Activated naive CD8-positive, alpha-beta T cell treated with anti-CD3 and anti-CD28 coated beads, Interleukin-2, amount 50 U/mL, for 24 hours (primary cell): ENCODE results near the gene COL1A2.

ENCODE experiments used
- ATAC-seq: fragments of 150-1000 bp; cut with Tn5 transposase; one replicate; pipeline ENCODE4 v1.10.0; 2021
- DNase-seq: peaks from one replicate; pipeline ENCODE4 v3.0.0; 2021
- H3K27ac Mint-ChIP-seq: one replicate; pipeline ENCODE4 v1.8.0; 2021; ENCODE audit warnings: mild to moderate bottlenecking, mixed read lengths
- H3K27me3 Mint-ChIP-seq: one replicate; pipeline ENCODE4 v1.8.0; 2021; ENCODE audit warnings: mixed read lengths
- H3K36me3 Mint-ChIP-seq: one replicate; pipeline ENCODE4 v1.8.0; 2021; ENCODE audit warnings: low read depth, mixed read lengths
- H3K4me1 Mint-ChIP-seq: one replicate; pipeline ENCODE4 v1.8.0; 2021; ENCODE audit warnings: mixed read lengths
- H3K4me3 Mint-ChIP-seq: one replicate; pipeline ENCODE4 v1.8.0; 2021; ENCODE audit warnings: mild to moderate bottlenecking, moderate library complexity, mixed read lengths
- H3K9me3 Mint-ChIP-seq: one replicate; pipeline ENCODE4 v1.8.0; 2021; ENCODE audit warnings: mixed read lengths

The COL1A2 gene

GRCh38 chr7:94429153-94429552 is 34.5 kb downstream of the COL1A2 start:
- Mint-ChIP-seq H3K36me3 (no peaks in the 10 kb centered on the region), H3K27ac (no peak overlapping the region), H3K9me3 (no peaks in the 10 kb centered on the region), H3K27me3 (no peaks in the 10 kb centered on the region), H3K4me3 (no peak overlapping the region), H3K4me1 (no peaks in the 10 kb centered on the region)
- DNase-seq (no peak), ATAC-seq (no peak)

DNA sequence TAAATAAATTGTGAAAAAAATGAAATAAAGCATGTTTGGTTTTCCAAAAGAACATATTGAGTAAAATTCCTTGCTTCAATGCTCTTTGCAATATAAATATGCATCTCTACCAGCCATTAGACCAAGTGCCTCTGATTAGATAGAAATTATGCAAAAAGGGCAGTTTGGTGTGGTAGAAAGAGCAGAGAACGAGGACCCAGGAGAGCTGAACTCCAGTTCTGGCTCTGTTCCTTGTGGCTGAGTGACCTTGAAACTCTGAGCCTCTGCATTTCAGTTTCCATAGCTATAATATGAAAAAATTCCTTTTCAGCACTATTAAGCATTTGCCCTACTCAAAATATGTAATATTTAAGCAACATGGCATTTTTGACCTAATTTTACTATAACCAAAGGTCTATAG is 36.5 kb downstream of the COL1A2 start:
- Mint-ChIP-seq H3K4me1 (no peaks in the 10 kb centered on the region), H3K27ac (no peak overlapping the region), H3K36me3 (no peaks in the 10 kb centered on the region), H3K4me3 (no peak overlapping the region), H3K9me3 (no peaks in the 10 kb centered on the region), H3K27me3 (peaks cover 9% of the 10 kb centered on the region)
- no peak for DNase-seq
- no peak for ATAC-seq

- no peak for ATAC-seq
- Mint-ChIP-seq H3K27me3 (peaks cover 14% of the 10 kb centered on the region), H3K9me3 (no peaks in the 10 kb centered on the region), H3K4me3 (no peak overlapping the region), H3K4me1 (no peaks in the 10 kb centered on the region), H3K36me3 (no peaks in the 10 kb centered on the region), H3K27ac (no peak overlapping the region)
- DNase-seq, result no peak
Observed at GRCh38 chr7:94431619-94432280, 37.1 kb downstream of the COL1A2 start.

DNA sequence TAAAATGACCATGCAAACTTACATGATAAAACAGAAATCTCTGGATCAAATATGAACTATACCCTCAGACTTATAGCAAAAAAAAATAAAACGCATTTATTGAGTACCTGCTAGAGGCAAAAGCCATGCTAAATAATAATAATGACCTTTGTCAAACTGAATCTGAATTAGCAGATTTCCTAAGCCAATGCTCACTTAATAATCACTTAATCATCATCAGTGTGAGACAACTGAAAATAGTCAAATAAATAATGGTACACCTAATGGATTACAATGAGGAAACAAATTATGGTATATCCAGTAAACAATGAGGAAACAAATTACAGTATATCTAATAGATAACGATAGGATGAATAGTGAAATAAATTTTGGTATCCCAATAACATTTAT is 37.6 kb downstream of the COL1A2 start:
- ATAC-seq, result no peak
- no peak for DNase-seq
- Mint-ChIP-seq H3K27ac (no peak overlapping the region), H3K4me3 (no peak overlapping the region), H3K27me3 (peaks cover 15% of the 10 kb centered on the region), H3K36me3 (no peaks in the 10 kb centered on the region), H3K4me1 (no peaks in the 10 kb centered on the region), H3K9me3 (no peaks in the 10 kb centered on the region)

- Mint-ChIP-seq H3K4me1 (no peaks in the 10 kb centered on the region), H3K4me3 (no peak overlapping the region), H3K27me3 (peaks cover 16% of the 10 kb centered on the region), H3K9me3 (no peaks in the 10 kb centered on the region), H3K36me3 (no peaks in the 10 kb centered on the region), H3K27ac (no peak overlapping the region)
- ATAC-seq (no peak), DNase-seq (no peak)
Observed at GRCh38 chr7:94432817-94433216, 38.1 kb downstream of the COL1A2 start.

- H3K27ac Mint-ChIP-seq, result no peak overlapping the region
- H3K4me1 Mint-ChIP-seq, result no peaks in the 10 kb centered on the region
- H3K36me3 Mint-ChIP-seq, result no peaks in the 10 kb centered on the region
- DNase-seq (no peak), ATAC-seq (no peak)
- peaks cover 20% of the 10 kb centered on the region for H3K27me3 Mint-ChIP-seq
- no peaks in the 10 kb centered on the region for H3K9me3 Mint-ChIP-seq
- no peak overlapping the region for H3K4me3 Mint-ChIP-seq
Observed at GRCh38 chr7:94433224-94433623, 38.5 kb downstream of the COL1A2 start.

- Mint-ChIP-seq H3K27ac (no peak overlapping the region), H3K27me3 (peaks cover 24% of the 10 kb centered on the region), H3K4me3 (no peak overlapping the region), H3K9me3 (no peaks in the 10 kb centered on the region), H3K36me3 (no peaks in the 10 kb centered on the region), H3K4me1 (no peaks in the 10 kb centered on the region)
- ATAC-seq (no peak), DNase-seq (no peak)
Observed at GRCh38 chr7:94434042-94434441, 39.3 kb downstream of the COL1A2 start.

DNA sequence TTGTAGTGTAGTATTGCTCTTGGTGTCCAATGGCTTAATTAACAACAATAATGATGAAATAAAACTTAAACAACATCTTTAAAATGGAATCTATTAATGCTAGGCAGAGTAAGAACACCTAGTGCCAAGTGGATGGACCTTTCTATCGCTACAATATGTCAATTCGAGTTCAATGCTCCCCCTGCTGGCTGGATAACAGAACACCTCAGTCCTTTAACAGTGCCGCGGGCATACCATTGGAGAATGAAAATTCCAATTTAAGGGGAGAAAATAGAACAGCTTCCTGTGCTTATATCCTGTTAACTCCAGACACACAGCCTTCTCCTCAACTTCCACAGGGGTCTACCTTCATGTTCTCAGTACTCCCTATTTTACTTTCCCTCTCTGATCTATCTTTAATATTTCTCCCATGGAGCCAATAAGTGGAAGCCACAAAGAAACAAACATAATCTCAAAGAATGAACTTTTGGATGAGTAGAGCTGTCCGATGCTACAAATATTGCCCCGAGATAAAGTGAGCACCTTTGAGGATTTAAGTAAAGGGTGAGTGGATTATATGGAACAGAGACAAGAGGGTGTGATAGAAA is 41.4 kb downstream of the COL1A2 start:
- no peak overlapping the region for H3K27ac Mint-ChIP-seq
- no peaks in the 10 kb centered on the region for H3K36me3 Mint-ChIP-seq
- peaks cover 28% of the 10 kb centered on the region for H3K27me3 Mint-ChIP-seq
- H3K4me1 Mint-ChIP-seq, result no peaks in the 10 kb centered on the region
- peak; percentile 56 for DNase-seq
- no peaks in the 10 kb centered on the region for H3K9me3 Mint-ChIP-seq
- ATAC-seq, result peak; percentile 46
- no peak overlapping the region for H3K4me3 Mint-ChIP-seq

DNA sequence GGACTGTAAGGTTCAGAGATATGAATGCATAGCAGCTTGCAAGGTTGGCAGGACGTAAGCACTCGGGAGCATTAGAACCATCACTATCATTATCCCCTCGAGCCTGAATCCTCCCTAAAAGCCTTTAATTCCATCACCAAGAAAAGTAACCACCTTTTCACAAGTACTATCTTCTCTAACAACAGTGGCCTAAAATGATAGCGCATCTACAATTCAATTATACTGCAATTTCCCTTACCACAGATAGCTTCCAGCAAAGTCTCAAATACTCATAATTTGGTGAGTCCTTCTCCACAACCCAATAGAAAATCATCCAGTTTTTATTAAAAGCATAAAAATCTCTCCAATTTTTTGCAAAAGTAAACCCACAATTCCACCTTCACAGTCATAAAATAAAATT is 42.0 kb downstream of the COL1A2 start:
- H3K9me3 Mint-ChIP-seq, result no peaks in the 10 kb centered on the region
- H3K27me3 Mint-ChIP-seq, result peaks cover 28% of the 10 kb centered on the region
- no peak overlapping the region for H3K27ac Mint-ChIP-seq
- no peaks in the 10 kb centered on the region for H3K36me3 Mint-ChIP-seq
- DNase-seq, result no peak
- no peak overlapping the region for H3K4me3 Mint-ChIP-seq
- no peak for ATAC-seq
- no peaks in the 10 kb centered on the region for H3K4me1 Mint-ChIP-seq

DNA sequence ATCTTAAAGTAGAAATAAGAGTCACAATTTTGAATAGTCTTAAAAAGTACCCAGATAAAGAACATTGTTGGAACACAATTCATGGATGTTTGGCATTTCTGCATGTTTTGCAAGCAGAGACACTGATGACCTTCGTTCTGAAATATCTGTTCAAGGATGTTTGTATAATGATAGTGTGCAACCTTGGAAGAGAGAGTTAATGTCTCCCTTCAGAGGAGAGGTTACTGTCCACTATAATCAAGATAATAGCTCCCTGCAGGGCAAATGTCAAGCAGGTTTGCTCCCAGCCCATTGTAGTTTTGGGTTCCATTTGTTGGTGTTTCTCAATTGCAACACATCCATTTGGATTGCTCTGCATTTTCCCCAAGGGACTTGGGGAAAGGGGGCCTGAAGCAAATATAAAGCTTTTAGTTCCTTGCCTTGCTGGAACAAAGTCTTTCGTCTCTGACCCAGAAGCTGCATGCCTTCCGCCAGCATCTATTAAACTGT is 45.2 kb downstream of the COL1A2 start:
- H3K9me3 Mint-ChIP-seq, result no peaks in the 10 kb centered on the region
- no peaks in the 10 kb centered on the region for H3K36me3 Mint-ChIP-seq
- no peaks in the 10 kb centered on the region for H3K4me1 Mint-ChIP-seq
- DNase-seq (no peak), ATAC-seq (no peak)
- peaks cover 33% of the 10 kb centered on the region for H3K27me3 Mint-ChIP-seq
- no peak overlapping the region for H3K4me3 Mint-ChIP-seq
- H3K27ac Mint-ChIP-seq, result no peak overlapping the region

- Mint-ChIP-seq H3K36me3 (no peaks in the 10 kb centered on the region), H3K27ac (no peak overlapping the region), H3K4me1 (no peaks in the 10 kb centered on the region), H3K27me3 (peaks cover 29% of the 10 kb centered on the region), H3K9me3 (no peaks in the 10 kb centered on the region), H3K4me3 (no peak overlapping the region)
- no peak for ATAC-seq
- no peak for DNase-seq
Observed at GRCh38 chr7:94440451-94441039, 45.9 kb downstream of the COL1A2 start.

DNA sequence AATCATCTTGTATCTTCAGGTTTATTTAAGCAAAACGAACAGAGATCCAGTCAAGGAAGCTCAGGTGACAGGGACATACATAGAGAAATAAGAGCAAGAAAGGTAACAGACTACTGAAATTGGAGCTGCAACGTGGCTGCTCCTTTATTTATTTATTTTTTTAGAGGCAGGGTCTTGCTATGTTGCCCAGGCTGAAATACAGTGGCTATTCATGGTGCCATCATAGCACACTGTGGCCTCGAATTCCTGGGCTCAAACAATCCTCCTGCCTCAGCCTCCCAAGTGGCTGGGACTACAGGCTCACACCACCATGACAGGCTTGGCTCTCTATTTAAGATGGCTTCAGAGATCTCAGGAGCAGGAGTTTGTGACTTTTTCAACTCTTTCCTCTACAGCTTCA is 46.4 kb downstream of the COL1A2 start:
- H3K27ac Mint-ChIP-seq, result no peak overlapping the region
- no peaks in the 10 kb centered on the region for H3K36me3 Mint-ChIP-seq
- no peak overlapping the region for H3K4me3 Mint-ChIP-seq
- H3K4me1 Mint-ChIP-seq, result no peaks in the 10 kb centered on the region
- DNase-seq (no peak), ATAC-seq (no peak)
- H3K9me3 Mint-ChIP-seq, result no peaks in the 10 kb centered on the region
- H3K27me3 Mint-ChIP-seq, result peaks cover 28% of the 10 kb centered on the region

DNA sequence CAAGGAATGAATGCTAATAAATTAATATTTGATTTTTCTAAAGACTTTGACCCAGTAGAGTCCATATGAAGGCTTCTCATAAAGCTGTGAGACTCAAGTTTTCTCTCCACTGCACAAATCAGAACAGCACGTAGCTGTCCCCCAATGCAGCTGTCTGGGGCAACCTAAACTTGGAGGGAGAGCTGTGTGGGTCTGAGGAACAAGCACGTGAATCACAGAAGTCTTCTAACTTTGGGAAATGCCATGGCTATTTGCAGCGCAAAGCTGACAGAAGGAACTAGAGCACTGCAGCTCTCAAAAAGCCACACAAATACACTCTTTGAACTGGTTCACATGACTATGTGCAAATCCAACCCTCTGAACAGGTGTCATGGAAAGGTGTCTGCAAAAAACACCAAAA is 47.9 kb downstream of the COL1A2 start:
- no peak for ATAC-seq
- Mint-ChIP-seq H3K4me3 (no peak overlapping the region), H3K27me3 (peaks cover 21% of the 10 kb centered on the region), H3K9me3 (no peaks in the 10 kb centered on the region), H3K4me1 (no peaks in the 10 kb centered on the region), H3K36me3 (no peaks in the 10 kb centered on the region), H3K27ac (no peak overlapping the region)
- no peak for DNase-seq

GRCh38 chr7:94444813-94445212 is 50.1 kb downstream of the COL1A2 start:
- Mint-ChIP-seq H3K27me3 (peaks cover 8% of the 10 kb centered on the region), H3K4me3 (no peak overlapping the region), H3K36me3 (no peaks in the 10 kb centered on the region), H3K9me3 (no peaks in the 10 kb centered on the region), H3K27ac (no peak overlapping the region), H3K4me1 (no peaks in the 10 kb centered on the region)
- DNase-seq (no peak), ATAC-seq (no peak)

- H3K27ac Mint-ChIP-seq, result no peak overlapping the region
Observed at GRCh38 chr7:94445696-94446194, 51.0 kb downstream of the COL1A2 start.

More at GRCh38 chr7:94445696-94446194, 51.0 kb downstream of the COL1A2 start:
- Mint-ChIP-seq H3K4me3 (no peak overlapping the region), H3K36me3 (no peaks in the 10 kb centered on the region), H3K9me3 (no peaks in the 10 kb centered on the region), H3K27me3 (peaks cover 8% of the 10 kb centered on the region), H3K4me1 (no peaks in the 10 kb centered on the region)
- ATAC-seq, result no peak
- DNase-seq, result no peak
